ENCODE data around the gene CDK5R2.
"Not testable (repeated sequence)": the region's sequence is repeated elsewhere in the genome, so short reads cannot be mapped to it uniquely, and the experiment has no call there.

CDK5R2 gene

DNA sequence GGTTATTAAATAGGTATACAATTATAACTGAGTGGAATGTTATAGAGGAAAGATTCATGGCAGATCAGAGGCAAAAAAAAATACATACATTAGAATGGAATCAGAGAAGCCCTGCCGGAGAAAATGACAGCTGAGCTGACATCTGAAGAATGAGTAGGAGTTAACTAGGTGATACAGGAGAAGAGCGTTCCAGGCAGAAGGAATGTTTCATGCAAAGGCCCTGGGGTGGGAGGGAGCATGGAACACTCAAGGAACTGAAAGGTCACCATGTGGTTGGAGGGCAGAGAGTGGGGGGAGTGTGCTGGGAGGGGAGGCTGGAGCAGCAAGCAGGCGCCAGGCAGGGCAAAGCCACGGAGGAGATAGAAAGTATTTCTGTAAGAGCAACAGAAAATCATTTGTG, 31.6 kb upstream of the CDK5R2 start:
- no peak for DNase-seq (ENCODE audit: low read depth, low spot score)
- CTCF ChIA-PET, result interaction anchor here (1.1 kb wide), 1 partner anchor 52 kb away, joined by 3 read pairs; no protein-coding TSS in a partner anchor
- no peak overlapping the region for H3K4me3 ChIP-seq (ENCODE audit: low read depth, low read length)
- TF ChIP-seq, protein P1, sequence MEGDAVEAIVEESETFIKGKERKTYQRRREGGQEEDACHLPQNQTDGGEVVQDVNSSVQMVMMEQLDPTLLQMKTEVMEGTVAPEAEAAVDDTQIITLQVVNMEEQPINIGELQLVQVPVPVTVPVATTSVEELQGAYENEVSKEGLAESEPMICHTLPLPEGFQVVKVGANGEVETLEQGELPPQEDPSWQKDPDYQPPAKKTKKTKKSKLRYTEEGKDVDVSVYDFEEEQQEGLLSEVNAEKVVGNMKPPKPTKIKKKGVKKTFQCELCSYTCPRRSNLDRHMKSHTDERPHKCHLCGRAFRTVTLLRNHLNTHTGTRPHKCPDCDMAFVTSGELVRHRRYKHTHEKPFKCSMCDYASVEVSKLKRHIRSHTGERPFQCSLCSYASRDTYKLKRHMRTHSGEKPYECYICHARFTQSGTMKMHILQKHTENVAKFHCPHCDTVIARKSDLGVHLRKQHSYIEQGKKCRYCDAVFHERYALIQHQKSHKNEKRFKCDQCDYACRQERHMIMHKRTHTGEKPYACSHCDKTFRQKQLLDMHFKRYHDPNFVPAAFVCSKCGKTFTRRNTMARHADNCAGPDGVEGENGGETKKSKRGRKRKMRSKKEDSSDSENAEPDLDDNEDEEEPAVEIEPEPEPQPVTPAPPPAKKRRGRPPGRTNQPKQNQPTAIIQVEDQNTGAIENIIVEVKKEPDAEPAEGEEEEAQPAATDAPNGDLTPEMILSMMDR (IDR thresholded peaks at IDR 0.05; ENCODE audit: insufficient read depth, low read length, missing control alignments), result no peak
- POLR2A ChIA-PET, result no interaction called here

DNA sequence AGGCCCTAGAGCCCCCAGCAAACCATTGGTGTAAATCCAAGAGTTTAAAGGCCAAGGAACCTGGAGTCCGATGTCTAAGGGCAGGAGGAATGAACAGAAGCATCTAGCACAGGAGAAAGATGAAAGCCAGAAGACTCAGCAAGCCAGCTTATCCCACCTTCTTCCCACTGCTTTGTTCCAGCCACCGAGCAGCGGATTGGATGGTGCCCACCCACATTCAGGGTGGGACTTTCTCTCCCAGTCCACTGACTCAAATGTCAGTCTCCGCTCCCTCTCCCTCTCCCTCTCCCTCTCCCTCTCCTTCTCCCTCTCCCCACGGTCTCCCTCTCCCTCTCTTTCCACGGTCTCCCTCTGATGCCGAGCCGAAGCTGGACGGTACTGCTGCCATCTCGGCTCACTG, 29.0 kb upstream of the CDK5R2 start:
- POLR2A ChIA-PET; H3K4me3 ChIP-seq (ENCODE audit: low read depth, low read length); CTCF ChIA-PET; DNase-seq (ENCODE audit: low read depth, low spot score): not testable (repeated sequence)

DNA sequence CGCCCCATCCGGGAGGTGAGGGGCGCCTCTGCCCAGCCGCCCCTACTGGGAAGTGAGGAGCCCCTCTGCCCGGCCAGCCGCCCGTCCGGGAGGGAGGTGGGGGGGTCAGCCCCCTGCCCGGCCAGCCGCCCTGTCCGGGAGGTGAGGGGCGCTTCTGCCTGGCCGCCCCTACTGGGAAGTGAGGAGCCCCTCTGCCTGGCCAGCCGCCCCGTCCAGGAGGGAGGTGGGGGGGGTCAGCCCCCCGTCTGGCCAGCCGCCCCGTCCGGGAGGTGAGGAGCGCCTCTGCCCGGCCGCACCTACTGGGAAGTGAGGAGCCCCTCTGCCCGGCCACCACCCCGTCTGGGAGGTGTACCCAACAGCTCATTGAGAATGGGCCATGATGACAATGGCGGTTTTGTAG, 27.7 kb upstream of the CDK5R2 start:
- H3K4me3 ChIP-seq (ENCODE audit: low read depth, low read length); POLR2A ChIA-PET; DNase-seq (ENCODE audit: low read depth, low spot score); CTCF ChIA-PET: not testable (repeated sequence)

DNA sequence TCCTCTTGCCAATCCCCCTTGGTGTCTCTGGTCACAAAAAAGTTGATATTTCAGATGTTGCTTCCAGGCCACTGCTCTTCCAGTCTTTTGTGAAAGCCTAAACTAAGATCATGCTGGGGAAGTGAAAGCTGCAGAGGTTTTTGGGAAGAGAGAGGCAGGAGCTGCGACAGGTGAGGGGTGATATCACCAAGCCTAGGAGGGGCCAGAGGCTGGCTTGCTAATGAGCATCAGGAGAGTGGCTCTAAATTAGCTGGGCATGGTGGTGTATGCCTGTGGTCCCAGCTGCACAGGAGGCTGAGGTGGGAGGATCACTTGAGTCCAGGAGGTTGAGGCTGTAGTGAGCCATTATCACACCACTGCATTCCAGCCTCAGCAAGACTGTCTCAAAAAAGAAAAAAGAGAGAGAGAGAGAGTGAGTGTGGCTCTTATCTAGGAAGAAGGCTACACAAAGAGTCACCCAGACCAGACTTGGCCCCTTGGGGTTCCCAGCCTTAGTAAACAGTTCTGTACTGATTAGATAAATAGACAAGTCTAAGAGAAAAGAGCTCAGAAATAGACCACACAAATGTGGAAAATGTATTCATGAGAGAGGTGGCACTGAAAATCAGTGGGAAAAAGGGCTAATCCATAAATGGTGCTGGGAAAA, 14.6 kb upstream of the CDK5R2 start:
- ChIA-PET CTCF (interaction anchor here (1.0 to 1.2 kb wide), 2 partner anchors 45 to 47 kb away, joined by 3 read pairs; no protein-coding TSS in a partner anchor), POLR2A (no interaction called here)
- H3K4me3 ChIP-seq (ENCODE audit: low read depth, low read length), result no peak overlapping the region
- DNase-seq (ENCODE audit: low read depth, low spot score), result no peak
- TF ChIP-seq, protein P1 (IDR thresholded peaks at IDR 0.05; ENCODE audit: insufficient read depth, low read length, missing control alignments), result no peak

DNA sequence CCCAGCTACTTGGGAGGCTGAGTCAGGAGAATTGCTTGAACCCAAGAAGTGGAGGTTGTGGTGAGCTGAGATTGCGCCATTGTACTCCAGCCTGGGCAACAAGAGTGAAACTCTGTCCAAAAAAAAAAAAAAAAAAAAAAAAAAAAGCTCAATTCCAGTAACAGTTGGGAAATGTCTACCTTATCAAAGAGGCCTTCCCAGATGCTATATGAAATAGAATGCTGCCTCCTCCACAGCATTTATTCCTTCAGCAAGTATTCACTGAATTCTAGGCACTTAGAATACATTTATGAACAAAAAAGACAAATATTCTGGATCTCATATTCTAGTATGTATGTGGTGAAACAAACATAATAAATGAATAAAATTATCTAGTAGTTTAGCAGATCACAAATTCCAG, 12.8 kb upstream of the CDK5R2 start:
- TF ChIP-seq, protein P1 (IDR thresholded peaks at IDR 0.05; ENCODE audit: insufficient read depth, low read length, missing control alignments), result no peak
- POLR2A ChIA-PET, result no interaction called here
- DNase-seq (ENCODE audit: low read depth, low spot score), result no peak
- H3K4me3 ChIP-seq (ENCODE audit: low read depth, low read length), result no peak overlapping the region
- CTCF ChIA-PET, result no interaction called here

DNA sequence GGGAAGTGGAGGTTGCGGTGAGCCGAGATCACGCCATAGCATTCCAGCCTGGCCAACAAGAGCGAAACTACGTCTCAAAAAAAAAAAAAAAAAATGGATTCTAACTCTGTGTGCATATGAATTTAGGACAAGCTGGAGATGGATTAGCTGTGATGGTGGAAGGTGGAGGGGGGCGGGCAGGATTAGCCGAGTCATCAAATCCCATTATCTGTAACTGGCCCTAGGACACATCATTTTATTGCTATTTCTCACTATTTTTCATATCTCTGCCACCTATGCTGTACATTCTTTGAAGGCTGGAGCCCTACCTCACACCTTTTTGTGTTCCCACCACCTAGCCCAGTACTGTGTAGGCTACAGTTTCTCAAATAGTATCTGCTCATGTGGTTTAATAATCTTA, 7.3 kb upstream of the CDK5R2 start:
- H3K4me3 ChIP-seq (ENCODE audit: low read depth, low read length), result no peak overlapping the region
- TF ChIP-seq, protein P1 (IDR thresholded peaks at IDR 0.05; ENCODE audit: insufficient read depth, low read length, missing control alignments), result no peak
- CTCF ChIA-PET, result interaction anchor here (1.7 kb wide), 1 partner anchor 28 kb away, joined by 8 read pairs; no protein-coding TSS in a partner anchor
- no peak for DNase-seq (ENCODE audit: low read depth, low spot score)
- POLR2A ChIA-PET, result no interaction called here

DNA sequence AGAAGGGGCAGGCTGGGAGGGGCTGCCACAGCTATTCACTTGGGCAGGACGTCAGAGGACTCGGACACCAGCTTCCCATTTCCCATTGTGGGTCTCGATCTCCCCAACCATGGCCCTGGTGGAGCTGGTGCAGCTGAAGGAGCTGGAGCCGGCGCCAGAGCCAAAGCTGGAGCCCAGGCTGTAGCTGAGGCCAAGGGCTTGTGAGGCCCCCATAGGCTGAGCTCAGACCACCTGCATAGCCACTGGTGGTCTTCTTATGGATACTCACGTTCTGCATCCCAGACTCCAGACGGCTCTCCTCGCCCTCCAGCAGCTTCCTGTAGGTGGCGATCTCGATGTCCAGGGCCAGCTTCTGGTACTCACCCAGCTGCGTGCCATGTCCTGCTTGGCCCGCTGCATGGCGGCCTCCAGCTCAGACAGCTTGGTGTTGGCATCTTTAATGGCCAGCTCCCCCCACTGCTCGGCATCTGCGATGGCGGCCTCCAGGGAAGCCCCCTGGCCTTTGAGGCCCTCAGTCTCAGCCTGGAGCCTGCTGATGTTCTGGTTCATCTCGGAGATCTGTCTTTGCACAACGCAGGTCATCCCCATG, 6.0 kb upstream of the CDK5R2 start:
- TF ChIP-seq, protein P1 (IDR thresholded peaks at IDR 0.05; ENCODE audit: insufficient read depth, low read length, missing control alignments), result no peak
- DNase-seq (ENCODE audit: low read depth, low spot score), result no peak
- ChIA-PET CTCF (interaction anchor here (1.2 to 1.7 kb wide), 2 partner anchors 24 to 27 kb away, joined by 3 to 8 read pairs; no protein-coding TSS in a partner anchor), POLR2A (no interaction called here)
- H3K4me3 ChIP-seq (ENCODE audit: low read depth, low read length), result no peak overlapping the region
